ENCODE results near the gene HRG. TPM values are rescaled to one million over a fixed set of nuclear protein-coding genes. Genes with fewer than 3 reads are reported as not detected.

HRG gene
- total RNA-seq, 1 donor from 2014 or later = not detected

DNA sequence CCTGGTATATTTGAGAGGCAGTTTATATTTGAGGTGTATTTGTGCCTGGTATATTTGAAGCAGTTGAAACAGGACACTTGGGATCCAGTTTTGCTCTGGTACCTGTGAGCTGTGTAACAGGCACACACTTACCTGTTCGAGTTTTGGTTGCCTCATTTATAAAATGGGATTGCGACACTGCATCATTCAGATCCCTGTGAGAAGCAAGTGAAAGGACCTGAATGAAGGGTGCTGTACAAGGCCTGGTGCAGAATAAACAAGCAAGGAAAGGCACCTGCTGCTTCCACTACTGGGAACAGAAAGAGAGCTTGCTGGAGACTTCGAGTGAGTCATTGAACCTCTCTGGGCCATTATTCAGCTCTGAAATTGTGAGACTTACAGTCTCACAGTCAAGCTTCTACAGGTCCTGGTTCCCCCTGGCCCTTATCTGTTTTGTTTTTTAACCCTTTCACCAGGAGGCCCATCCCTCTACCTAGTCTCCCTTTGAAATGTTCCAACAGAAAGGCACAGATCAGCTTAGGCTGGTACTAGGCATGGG, 14.1 kb upstream of the HRG start:
- ChIA-PET POLR2A (interaction anchor here (1.5 kb wide), 1 partner anchor 121 kb away, joined by 4 read pairs; no protein-coding TSS in a partner anchor), CTCF (interaction anchor here (1.0 kb wide), 1 partner anchor 37 kb away, joined by 4 read pairs; no protein-coding TSS in a partner anchor)
- Mint-ChIP-seq H3K27me3 (no peaks in the 10 kb centered on the region), H3K27ac (no peak overlapping the region), H3K4me1 (peaks cover 24% of the 10 kb centered on the region), H3K9me3 (no peaks in the 10 kb centered on the region), H3K36me3 (ENCODE audit: low read depth) (no peaks in the 10 kb centered on the region), H3K4me3 (no peak overlapping the region)
- intact Hi-C loops (cut with micrococcal nuclease) = no loop called here
- TF ChIP-seq, protein P1, sequence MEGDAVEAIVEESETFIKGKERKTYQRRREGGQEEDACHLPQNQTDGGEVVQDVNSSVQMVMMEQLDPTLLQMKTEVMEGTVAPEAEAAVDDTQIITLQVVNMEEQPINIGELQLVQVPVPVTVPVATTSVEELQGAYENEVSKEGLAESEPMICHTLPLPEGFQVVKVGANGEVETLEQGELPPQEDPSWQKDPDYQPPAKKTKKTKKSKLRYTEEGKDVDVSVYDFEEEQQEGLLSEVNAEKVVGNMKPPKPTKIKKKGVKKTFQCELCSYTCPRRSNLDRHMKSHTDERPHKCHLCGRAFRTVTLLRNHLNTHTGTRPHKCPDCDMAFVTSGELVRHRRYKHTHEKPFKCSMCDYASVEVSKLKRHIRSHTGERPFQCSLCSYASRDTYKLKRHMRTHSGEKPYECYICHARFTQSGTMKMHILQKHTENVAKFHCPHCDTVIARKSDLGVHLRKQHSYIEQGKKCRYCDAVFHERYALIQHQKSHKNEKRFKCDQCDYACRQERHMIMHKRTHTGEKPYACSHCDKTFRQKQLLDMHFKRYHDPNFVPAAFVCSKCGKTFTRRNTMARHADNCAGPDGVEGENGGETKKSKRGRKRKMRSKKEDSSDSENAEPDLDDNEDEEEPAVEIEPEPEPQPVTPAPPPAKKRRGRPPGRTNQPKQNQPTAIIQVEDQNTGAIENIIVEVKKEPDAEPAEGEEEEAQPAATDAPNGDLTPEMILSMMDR (IDR thresholded peaks at IDR 0.05) = no peak
- DNase-seq (no peak), ATAC-seq (ENCODE audit: low read depth) (no peak)

DNA sequence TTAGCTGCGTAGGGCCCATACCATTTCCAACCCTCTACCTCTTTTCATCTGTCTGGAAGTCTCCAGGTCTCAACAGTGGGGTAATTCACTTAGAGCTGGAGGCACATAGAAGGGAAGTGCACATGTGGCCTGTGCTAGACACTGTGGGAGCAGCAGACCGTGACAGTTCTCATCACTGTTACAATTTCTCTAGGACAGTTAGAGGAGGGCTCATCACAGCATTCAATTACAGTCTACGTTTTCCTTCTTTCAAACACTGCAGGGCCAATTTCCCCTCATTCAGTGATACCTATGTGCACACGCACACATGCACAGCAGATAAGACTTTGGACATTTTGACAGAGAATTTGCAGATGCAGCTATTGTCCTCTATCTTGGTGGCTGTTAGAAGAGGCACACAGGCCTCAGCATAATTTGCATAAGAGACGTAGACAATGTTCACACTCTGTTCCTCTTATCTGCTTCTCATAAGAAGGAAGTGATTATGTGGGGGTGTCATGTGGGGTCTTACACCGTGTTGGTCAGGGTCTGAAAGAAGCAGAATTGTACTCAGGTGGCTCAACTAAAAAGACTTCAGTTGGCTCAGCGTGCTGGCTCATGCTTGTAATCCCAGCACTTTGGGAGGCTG, 12.6 kb upstream of the HRG start:
- Mint-ChIP-seq H3K9me3 (no peaks in the 10 kb centered on the region), H3K27me3 (peaks cover 4% of the 10 kb centered on the region), H3K4me1 (peaks cover 24% of the 10 kb centered on the region), H3K27ac (peak overlapping the region; percentile 59), H3K36me3 (ENCODE audit: low read depth) (no peaks in the 10 kb centered on the region), H3K4me3 (peak overlapping the region; percentile 8)
- TF ChIP-seq, protein P1 (IDR thresholded peaks at IDR 0.05) = no peak
- ATAC-seq (ENCODE audit: low read depth) = peak; percentile 92
- no peak for DNase-seq
- CTCF ChIA-PET = interaction anchor here (1.3 kb wide), 2 partner anchors 36 to 39 kb away, joined by 3 to 5 read pairs; no protein-coding TSS in a partner anchor
- POLR2A ChIA-PET = interaction anchor here (1.3 to 1.5 kb wide), 2 partner anchors 119 to 130 kb away, joined by 4 to 10 read pairs; partner anchors contain the start of gene EIF4A2
- intact Hi-C loops (cut with micrococcal nuclease) = loop anchor here (1.0 kb wide), 1 partner anchor 130 kb away; the partner anchor contains the start of gene EIF4A2

DNA sequence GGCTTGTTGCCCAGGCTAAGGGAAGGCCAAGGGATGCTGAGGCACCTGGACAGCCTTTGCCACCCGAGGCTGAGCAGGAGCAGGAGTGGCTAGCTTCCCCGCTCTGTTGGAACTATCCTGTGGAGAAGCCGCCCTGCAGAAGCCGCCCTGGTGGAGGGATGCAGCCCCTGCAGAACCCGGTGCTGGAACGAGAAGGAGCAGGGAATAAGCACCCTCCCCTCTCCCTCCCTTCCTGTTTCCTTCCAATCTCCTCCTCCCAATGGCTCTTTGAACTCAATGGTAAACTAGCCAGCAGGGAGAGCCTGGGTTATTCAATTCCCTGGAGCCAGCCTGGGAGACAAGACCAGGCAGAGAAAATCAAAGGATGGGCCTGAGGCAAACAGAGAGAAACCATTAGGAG, 11.8 kb upstream of the HRG start:
- TF ChIP-seq, protein P1 (IDR thresholded peaks at IDR 0.05) = no peak
- H3K4me1 Mint-ChIP-seq = peaks cover 24% of the 10 kb centered on the region
- ChIA-PET CTCF (interaction anchor here (1.3 kb wide), 1 partner anchor 39 kb away, joined by 3 read pairs; no protein-coding TSS in a partner anchor), POLR2A (no interaction called here)
- no peaks in the 10 kb centered on the region for H3K36me3 Mint-ChIP-seq (ENCODE audit: low read depth)
- no peak overlapping the region for H3K27ac Mint-ChIP-seq
- no peak overlapping the region for H3K4me3 Mint-ChIP-seq
- H3K27me3 Mint-ChIP-seq = peaks cover 4% of the 10 kb centered on the region
- ATAC-seq (ENCODE audit: low read depth) = no peak
- no peaks in the 10 kb centered on the region for H3K9me3 Mint-ChIP-seq
- DNase-seq = no peak
- intact Hi-C loops (cut with micrococcal nuclease) = loop anchor here (1.0 kb wide), 1 partner anchor 129 kb away; the partner anchor contains the start of gene EIF4A2

DNA sequence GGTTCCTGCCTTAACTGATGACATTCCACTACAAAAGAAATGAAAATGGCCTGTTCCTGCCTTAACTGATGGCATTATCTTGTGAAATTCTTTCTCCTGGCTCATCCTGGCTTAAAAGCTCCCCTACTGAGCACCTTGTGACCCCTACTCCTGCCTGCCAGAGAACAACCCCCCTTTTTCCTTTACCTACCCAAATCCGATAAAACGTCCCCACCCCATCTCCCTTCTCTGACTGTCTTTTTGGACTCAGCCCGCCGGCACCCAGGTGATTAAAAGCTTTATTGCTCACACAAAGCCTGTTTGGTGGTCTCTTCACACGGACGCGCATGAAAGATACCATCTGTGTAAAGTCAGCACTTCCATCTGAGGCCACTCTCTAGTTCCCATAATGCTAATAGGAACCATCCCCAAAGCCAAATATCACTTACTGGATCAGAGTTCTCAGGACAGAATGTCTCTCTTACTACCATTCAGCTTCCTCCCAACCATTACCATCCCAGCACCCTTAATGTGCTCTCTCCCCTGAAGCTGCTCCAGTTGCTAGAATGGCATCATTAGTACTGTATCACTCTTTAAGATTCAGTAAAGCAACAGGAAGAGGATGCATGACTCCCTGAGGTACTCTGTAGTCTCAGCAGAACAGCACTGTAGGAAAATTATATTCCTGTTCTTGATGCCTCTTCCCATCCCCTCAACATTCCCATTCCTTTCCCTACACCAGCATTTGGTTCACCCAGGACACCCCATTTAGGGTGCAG, 2.3 kb upstream of the HRG start:
- DNase-seq = no peak
- Mint-ChIP-seq H3K27ac (no peak overlapping the region), H3K4me3 (no peak overlapping the region), H3K4me1 (no peaks in the 10 kb centered on the region), H3K27me3 (peaks cover 5% of the 10 kb centered on the region), H3K9me3 (no peaks in the 10 kb centered on the region), H3K36me3 (ENCODE audit: low read depth) (no peaks in the 10 kb centered on the region)
- ChIA-PET POLR2A (no interaction called here), CTCF (no interaction called here)
- ATAC-seq (ENCODE audit: low read depth) = no peak
- intact Hi-C loops (cut with micrococcal nuclease) = no loop called here
- TF ChIP-seq, protein P1 (IDR thresholded peaks at IDR 0.05) = no peak

DNA sequence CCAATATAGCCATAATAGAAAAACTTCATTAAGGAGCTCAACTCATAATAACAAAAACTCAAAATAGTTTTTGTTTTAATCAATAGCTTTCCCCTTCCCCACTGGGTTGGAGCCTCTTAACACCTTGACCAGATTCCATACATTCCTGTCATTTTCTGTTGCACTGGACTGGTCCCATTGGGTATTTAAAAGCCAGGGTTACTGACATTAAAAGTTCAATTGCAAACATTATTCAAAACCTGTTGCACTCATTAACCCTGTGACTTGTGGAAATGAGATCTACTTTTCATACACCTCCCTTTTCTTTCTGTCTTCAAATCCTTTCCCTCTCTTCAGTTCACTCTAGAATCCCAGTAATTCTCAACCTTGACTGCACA, 1.7 kb upstream of the HRG start:
- ChIA-PET CTCF (no interaction called here), POLR2A (no interaction called here)
- no peak overlapping the region for H3K27ac Mint-ChIP-seq
- peaks cover 5% of the 10 kb centered on the region for H3K27me3 Mint-ChIP-seq
- no peaks in the 10 kb centered on the region for H3K9me3 Mint-ChIP-seq
- H3K4me3 Mint-ChIP-seq = no peak overlapping the region
- TF ChIP-seq, protein P1 (IDR thresholded peaks at IDR 0.05) = no peak
- H3K4me1 Mint-ChIP-seq = no peaks in the 10 kb centered on the region
- intact Hi-C loops (cut with micrococcal nuclease) = no loop called here
- no peak for DNase-seq
- ATAC-seq (ENCODE audit: low read depth) = no peak
- H3K36me3 Mint-ChIP-seq (ENCODE audit: low read depth) = no peaks in the 10 kb centered on the region

Data from activated B cell treated with CpG ODN at 0.5 μM for 24 hours (primary cell).